Spleen (tissue), 7 donors: ENCODE data around the gene KHDRBS1.

ENCODE experiments used
- POLR2A ChIP-seq, 3 donors: fragments of 450-650 bp; IDR thresholded peaks; one replicate each; pipeline ENCODE4 v1.5.1; 2017; ENCODE audit warnings: antibody characterized with exemption in 3 of 3, mild to moderate bottlenecking in 1 of 3
- POLR2AphosphoS5 ChIP-seq, 3 donors: sonication (generic); formaldehyde crosslinking; IDR thresholded peaks; one replicate each; pipeline ENCODE4 v1.5.1; 2017; ENCODE audit warnings: antibody characterized with exemption in 3 of 3
- TF ChIP-seq, protein P1 (sequence below), 11 experiments: fragments of 200-600 bp in 7 of 11; fragments of 450-650 bp in 4 of 11; sonication (generic) in 4 of 11; IDR thresholded peaks in 8 of 11; conservative IDR thresholded peaks in 3 of 11; 1 replicate in 7 of 11; 2 replicates in 4 of 11; pipeline versions ENCODE4 v1.4.0 to v1.8.0; 2016 to 2021; ENCODE audit warnings: antibody characterized with exemption in 11 of 11, inconsistent platforms in 4 of 11, mild to moderate bottlenecking in 1 of 11
- donor health status: DM: no; HTN: no; CAD: no; lungs with moderate emphysema.
- donor health status: DM: no; HTN: no; CAD: no.
- donor health status: DM: no; HTN: no; CAD: no.

- TF ChIP-seq, protein P1, sequence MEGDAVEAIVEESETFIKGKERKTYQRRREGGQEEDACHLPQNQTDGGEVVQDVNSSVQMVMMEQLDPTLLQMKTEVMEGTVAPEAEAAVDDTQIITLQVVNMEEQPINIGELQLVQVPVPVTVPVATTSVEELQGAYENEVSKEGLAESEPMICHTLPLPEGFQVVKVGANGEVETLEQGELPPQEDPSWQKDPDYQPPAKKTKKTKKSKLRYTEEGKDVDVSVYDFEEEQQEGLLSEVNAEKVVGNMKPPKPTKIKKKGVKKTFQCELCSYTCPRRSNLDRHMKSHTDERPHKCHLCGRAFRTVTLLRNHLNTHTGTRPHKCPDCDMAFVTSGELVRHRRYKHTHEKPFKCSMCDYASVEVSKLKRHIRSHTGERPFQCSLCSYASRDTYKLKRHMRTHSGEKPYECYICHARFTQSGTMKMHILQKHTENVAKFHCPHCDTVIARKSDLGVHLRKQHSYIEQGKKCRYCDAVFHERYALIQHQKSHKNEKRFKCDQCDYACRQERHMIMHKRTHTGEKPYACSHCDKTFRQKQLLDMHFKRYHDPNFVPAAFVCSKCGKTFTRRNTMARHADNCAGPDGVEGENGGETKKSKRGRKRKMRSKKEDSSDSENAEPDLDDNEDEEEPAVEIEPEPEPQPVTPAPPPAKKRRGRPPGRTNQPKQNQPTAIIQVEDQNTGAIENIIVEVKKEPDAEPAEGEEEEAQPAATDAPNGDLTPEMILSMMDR (IDR thresholded peaks at IDR 0.05 in 8 of 11, conservative IDR thresholded peaks at IDR 0.05 in 3 of 11), result peak in 2 of 11 experiments; percentile 8 to 20
- TF ChIP-seq POLR2AphosphoS5 (IDR thresholded peaks at IDR 0.05) (peak; percentile 91 to 97 (median 93)), POLR2A (IDR thresholded peaks at IDR 0.05) (no peak)
Observed at GRCh38 chr1:32072622-32073298, 59.1 kb downstream of the KHDRBS1 start, which contains the start of gene TMEM39B.
